Esophagus muscularis mucosa (tissue), 4 donors: ENCODE results near the gene DOCK4. TPM values are rescaled to one million over a fixed set of nuclear protein-coding genes. Genes with fewer than 3 reads are reported as not detected.

Experiments used
- DNase-seq: peaks from one replicate; pipeline ENCODE4 v3.0.0-alpha.2; 2017; ENCODE audit errors: extremely low spot score
- H3K27ac ChIP-seq, 4 donors: fragments of 200-600 bp; sonication (generic); replicated peaks in 1 of 4; 1 replicate in 3 of 4; 2 replicates in 1 of 4; pipeline ENCODE4 v1.5.1; 2016 to 2019; ENCODE audit warnings: mild to moderate bottlenecking in 1 of 4
- H3K27me3 ChIP-seq, 4 donors: fragments of 200-600 bp; sonication (generic); one replicate each; pipeline versions ENCODE4 v1.5.1 to v1.6.0; 2016 to 2019
- H3K36me3 ChIP-seq, 4 donors: fragments of 200-600 bp; sonication (generic); one replicate each; pipeline ENCODE4 v1.5.1; 2016 to 2019
- H3K4me1 ChIP-seq, 4 donors: fragments of 200-600 bp; sonication (generic); one replicate each; pipeline ENCODE4 v1.5.1; 2016 to 2019
- H3K4me3 ChIP-seq, 4 donors: fragments of 200-600 bp; sonication (generic); 1 replicate in 2 of 4; 2 replicates in 2 of 4; pipeline ENCODE4 v1.5.1; 2016 to 2019; ENCODE audit warnings: mild to moderate bottlenecking in 4 of 4, moderate library complexity in 1 of 4
- H3K9me3 ChIP-seq, 4 donors: fragments of 200-600 bp; sonication (generic); 1 replicate in 3 of 4; 2 replicates in 1 of 4; pipeline ENCODE4 v1.5.1; 2016 to 2019
- CTCF ChIP-seq, 3 experiments: fragments of 200-600 bp in 2 of 3; fragments of 450-650 bp in 1 of 3; sonication (generic) in 2 of 3; IDR thresholded peaks; one replicate each; pipeline ENCODE4 v1.5.1; 2017 to 2019; ENCODE audit warnings: antibody characterized with exemption in 3 of 3, mild to moderate bottlenecking in 2 of 3, moderate library complexity in 1 of 3
- EP300 ChIP-seq: sonication (generic); formaldehyde crosslinking; IDR thresholded peaks from one replicate; pipeline ENCODE4 v1.6.1; 2017; ENCODE audit warnings: antibody characterized with exemption
- POLR2A ChIP-seq: fragments of 450-650 bp; IDR thresholded peaks from one replicate; pipeline ENCODE4 v1.6.1; 2017; ENCODE audit warnings: antibody characterized with exemption, moderate library complexity, mild to moderate bottlenecking, low read depth
- POLR2AphosphoS5 ChIP-seq, 2 donors: sonication (generic); formaldehyde crosslinking; IDR thresholded peaks; one replicate each; pipeline ENCODE4 v1.6.1; 2017; ENCODE audit warnings: antibody characterized with exemption in 2 of 2
- WGBS: methylation state at CpG from one replicate; pipeline ENCODE4 v1.1.5; 2018; 5-methylcytosine and 5-hydroxymethylcytosine counted together
- intact Hi-C: fragments of 100-400 bp; cut with DNase I; formaldehyde crosslinking; loops from one replicate; pipeline ENCODE4 v1.15.1; 2023
- total RNA-seq, 4 donors: library from RNA; depleted of rRNA; stranded (reverse); fragments of >200 nt; gene quantifications; one replicate each; pipeline versions ENCODE4 v1.1.0 to v1.2.1, GENCODE V29; 2016

Gene DOCK4
- total RNA-seq, 4 donors from 2014 or later, result 14.0 to 25.3 (median 18.8) TPM

GRCh38 chr7:111986601-111987000 is 219.6 kb downstream of the DOCK4 start:
- TF ChIP-seq CTCF (IDR thresholded peaks at IDR 0.05) (no peak), POLR2AphosphoS5 (IDR thresholded peaks at IDR 0.05) (no peak), EP300 (no peak), POLR2A (no peak)
- H3K36me3 ChIP-seq, result peaks cover 0 to 22% (median 8%) of the 10 kb centered on the region in 4 donors
- H3K9me3 ChIP-seq, result no peaks in the 10 kb centered on the region
- H3K4me3 ChIP-seq, result no peak overlapping the region
- WGBS, result 73% methylated on average over 2 of the region's 2 CpGs
- no peak for DNase-seq
- peaks cover 0 to 9% (median 5%) of the 10 kb centered on the region in 4 donors for H3K4me1 ChIP-seq
- intact Hi-C loops, result no loop called here
- no peak overlapping the region for H3K27ac ChIP-seq
- H3K27me3 ChIP-seq, result no peaks in the 10 kb centered on the region

- intact Hi-C loops, result no loop called here
- TF ChIP-seq POLR2AphosphoS5 (IDR thresholded peaks at IDR 0.05) (no peak), POLR2A (no peak), CTCF (IDR thresholded peaks at IDR 0.05) (no peak), EP300 (no peak)
- no peak overlapping the region for H3K4me3 ChIP-seq
These were observed 220.4 kb downstream of the DOCK4 start for GRCh38 chr7:111985798-111986197.

GRCh38 chr7:111982804-111983203 is 223.4 kb downstream of the DOCK4 start:
- Histone ChIP-seq H3K27me3 (no peaks in the 10 kb centered on the region), H3K36me3 (peaks cover 0 to 20% (median 5%) of the 10 kb centered on the region in 4 donors), H3K4me3 (no peak overlapping the region), H3K9me3 (no peaks in the 10 kb centered on the region), H3K4me1 (peaks cover 2 to 7% (median 5%) of the 10 kb centered on the region in 4 donors), H3K27ac (no peak overlapping the region)
- TF ChIP-seq CTCF (IDR thresholded peaks at IDR 0.05) (no peak), POLR2AphosphoS5 (IDR thresholded peaks at IDR 0.05) (no peak), POLR2A (no peak), EP300 (no peak)
- intact Hi-C loops, result no loop called here
- WGBS, result 72% methylated on average over 2 of the region's 2 CpGs
- no peak for DNase-seq

More at GRCh38 chr7:111985798-111986197, 220.4 kb downstream of the DOCK4 start:
- WGBS, result 94% methylated on average over 1 of the region's 1 CpG
- no peaks in the 10 kb centered on the region for H3K27me3 ChIP-seq
- no peaks in the 10 kb centered on the region for H3K9me3 ChIP-seq
- no peak overlapping the region for H3K27ac ChIP-seq
- H3K4me1 ChIP-seq, result peaks cover 3 to 9% (median 5%) of the 10 kb centered on the region in 4 donors
- H3K36me3 ChIP-seq, result peaks cover 0 to 22% (median 8%) of the 10 kb centered on the region in 4 donors
- no peak for DNase-seq

GRCh38 chr7:111982133-111982532 is 224.1 kb downstream of the DOCK4 start:
- Histone ChIP-seq H3K4me1 (peaks cover 0 to 7% (median 2%) of the 10 kb centered on the region in 4 donors), H3K4me3 (no peak overlapping the region), H3K27ac (no peak overlapping the region), H3K9me3 (no peaks in the 10 kb centered on the region), H3K36me3 (peaks cover 0 to 20% (median 6%) of the 10 kb centered on the region in 4 donors), H3K27me3 (no peaks in the 10 kb centered on the region)
- intact Hi-C loops, result no loop called here
- TF ChIP-seq CTCF (IDR thresholded peaks at IDR 0.05) (no peak), POLR2A (no peak)
- 86% methylated on average over 1 of the region's 1 CpG for WGBS
- DNase-seq, result no peak

- peaks cover 0 to 7% (median 0%) of the 10 kb centered on the region in 4 donors for H3K4me1 ChIP-seq
- intact Hi-C loops, result no loop called here
These were observed 225.5 kb downstream of the DOCK4 start for GRCh38 chr7:111980725-111981124.

More at GRCh38 chr7:111980725-111981124, 225.5 kb downstream of the DOCK4 start:
- Histone ChIP-seq H3K27me3 (no peaks in the 10 kb centered on the region), H3K9me3 (no peaks in the 10 kb centered on the region), H3K27ac (no peak overlapping the region), H3K4me3 (no peak overlapping the region), H3K36me3 (peaks cover 0 to 23% (median 7%) of the 10 kb centered on the region in 4 donors)
- TF ChIP-seq POLR2A (no peak), CTCF (IDR thresholded peaks at IDR 0.05) (no peak), POLR2AphosphoS5 (IDR thresholded peaks at IDR 0.05) (no peak), EP300 (no peak)
- 50% methylated on average over 1 of the region's 1 CpG for WGBS
- DNase-seq, result no peak
